ENCODE measurements around the gene SERPINB1.

DNA sequence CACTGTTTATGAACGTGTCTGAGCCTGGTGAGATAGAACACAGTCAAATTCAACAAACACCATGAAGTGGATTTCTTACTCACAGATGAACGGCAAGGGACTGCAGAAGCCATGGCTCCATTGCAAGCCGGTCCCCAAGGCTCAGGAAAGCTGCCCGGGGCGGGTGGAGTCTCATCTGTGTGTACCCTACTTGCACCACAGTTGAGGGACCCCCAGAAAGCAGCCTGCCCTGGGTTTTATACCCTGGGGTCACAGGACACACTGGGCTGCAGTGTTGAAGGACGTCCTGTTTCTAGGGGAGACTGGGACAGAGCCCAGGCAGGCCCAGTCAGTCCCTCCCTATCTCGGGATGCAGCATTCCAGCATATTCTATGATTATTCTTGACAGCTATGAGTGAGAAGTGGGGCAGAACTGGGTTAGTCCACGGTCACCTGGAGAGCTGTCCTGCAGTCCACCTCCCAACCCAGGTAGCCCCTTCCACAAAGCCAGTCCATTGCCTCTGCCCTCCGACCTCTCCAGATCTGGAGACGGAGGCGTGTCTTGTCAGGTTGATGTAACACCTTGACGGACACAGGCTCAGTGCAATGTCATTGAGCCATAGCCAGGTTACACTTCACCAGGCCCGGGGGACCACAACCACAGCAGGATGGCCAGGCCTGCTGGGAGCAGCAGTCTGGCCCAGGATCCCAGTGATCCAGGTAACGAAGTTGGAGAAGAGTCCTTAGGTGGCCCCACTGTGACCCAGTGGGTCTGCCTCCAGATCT is 40.9 kb downstream of the SERPINB1 start:
- TF ChIP-seq CTCF (IDR thresholded peaks at IDR 0.05), result no peak
- TF ChIP-seq POLR2A (IDR thresholded peaks at IDR 0.05), result no peak

Data from uterus (tissue), 2 donors.